Stimulated activated CD8-positive, alpha-beta memory T cell treated with anti-CD3 and anti-CD28 coated beads, Interleukin-7, amount 100 ng/mL, for 1 hour (primary cell): ENCODE results near the gene RBM20.
A peak's percentile ranks its signal among the peaks of the same experiment; 100 is the strongest.

ENCODE experiments used
- DNase-seq, 2 donors: peaks; one replicate each; pipeline ENCODE4 v3.0.0-alpha.2; 2020; ENCODE audit warnings: low read depth in 2 of 2

The RBM20 gene

DNA sequence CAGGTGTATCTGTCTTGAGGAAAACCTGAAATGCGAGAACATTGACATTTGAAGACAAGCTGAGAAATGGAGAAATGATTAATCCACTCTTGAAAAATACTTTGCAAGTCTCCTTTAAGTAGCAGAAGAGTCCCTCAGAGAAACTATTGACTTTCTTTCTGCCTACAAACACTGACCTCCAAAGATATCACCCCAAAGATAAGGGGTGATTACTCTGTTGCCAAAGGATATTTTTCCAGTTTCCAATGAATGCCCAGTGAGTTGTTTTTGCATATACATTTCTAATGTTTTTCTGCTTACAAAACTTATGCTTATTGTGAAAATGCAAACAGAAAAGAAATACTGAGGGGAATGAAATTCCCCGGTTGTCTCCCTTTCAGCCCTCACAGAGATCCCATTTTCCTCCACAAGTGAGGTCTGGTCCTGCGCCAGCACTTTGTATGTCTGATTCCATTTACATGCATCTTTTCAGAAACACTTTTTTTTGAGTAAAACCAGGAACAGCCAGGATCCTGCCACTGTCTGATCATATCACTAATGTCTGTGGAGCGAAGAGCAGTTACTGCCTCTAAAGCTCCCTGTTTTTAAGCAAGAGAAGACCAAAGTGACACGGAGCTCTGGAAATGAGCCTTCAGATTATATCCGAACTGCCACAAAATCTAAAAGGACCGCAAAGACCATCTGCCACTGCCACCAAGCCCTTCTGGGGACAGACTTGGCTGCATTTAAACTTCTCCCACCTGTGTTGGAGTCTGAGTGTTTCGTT, 144.7 kb downstream of the RBM20 start:
- DNase-seq: no peak

DNA sequence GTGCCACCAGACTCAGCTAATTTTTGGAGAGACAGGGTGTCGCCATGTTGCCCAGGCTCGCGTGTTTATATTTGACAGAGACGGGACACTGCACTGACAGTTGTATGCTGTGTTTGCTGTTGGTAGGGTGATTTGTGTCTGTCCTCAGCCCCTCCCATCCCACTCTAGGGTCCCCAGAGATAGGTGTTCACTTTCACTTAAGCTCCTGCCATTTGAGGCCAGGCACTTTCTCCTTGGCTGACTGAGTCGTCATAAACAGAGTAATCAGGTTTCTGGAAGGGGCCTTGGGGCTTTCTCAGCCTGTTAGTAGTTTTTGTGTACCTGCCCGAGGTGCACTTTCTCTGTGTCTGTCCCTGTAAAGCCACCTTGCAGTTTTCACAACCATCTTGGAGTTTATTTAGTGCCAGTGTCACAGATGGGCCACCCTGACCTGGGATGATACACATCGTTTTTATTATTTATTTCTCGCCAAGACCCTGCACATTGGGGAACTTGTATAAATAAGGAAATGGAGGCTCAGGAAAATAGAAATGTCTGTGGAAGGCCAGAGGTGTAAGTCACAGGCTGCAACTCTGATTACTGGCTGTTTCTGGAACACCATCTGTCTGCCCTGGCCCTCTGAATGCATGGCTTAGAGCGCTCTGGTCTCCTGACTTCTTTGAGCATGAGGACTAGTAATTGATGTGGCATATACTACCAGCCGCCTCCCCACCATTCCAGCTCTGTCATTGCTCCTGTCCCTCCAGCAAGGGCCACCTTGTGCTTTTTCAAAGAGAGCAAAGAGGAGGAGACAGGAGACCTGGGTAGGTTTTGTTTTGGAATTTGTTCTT, 145.7 kb downstream of the RBM20 start:
- no peak for DNase-seq

DNA sequence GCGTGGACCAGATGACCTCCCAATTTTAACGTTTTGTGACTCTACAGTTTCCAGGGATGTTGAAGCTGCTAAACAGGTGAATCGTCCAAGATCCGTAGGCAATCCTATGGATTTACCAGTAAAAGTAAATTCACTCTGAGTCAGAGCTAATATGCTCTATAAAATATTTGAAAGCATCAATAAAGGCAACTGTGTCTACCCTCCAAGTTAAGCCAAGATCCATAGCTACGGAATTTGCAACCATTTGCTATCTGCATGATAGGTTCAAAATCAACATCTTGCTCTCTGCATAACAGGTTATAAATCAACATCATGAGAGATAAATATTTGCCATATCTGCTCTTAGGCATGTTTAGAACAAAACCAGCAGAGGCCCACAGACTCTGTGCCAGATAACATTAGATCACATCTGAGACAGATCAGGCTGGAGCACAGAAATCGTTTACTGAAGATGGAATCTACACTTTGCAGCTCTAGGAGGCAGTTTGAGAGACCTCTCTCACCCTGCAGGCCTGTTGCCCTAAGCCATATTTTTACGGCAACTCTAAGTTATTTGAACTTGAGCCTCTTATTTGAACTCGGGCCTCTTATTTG, 146.9 kb downstream of the RBM20 start:
- DNase-seq: no peak

DNA sequence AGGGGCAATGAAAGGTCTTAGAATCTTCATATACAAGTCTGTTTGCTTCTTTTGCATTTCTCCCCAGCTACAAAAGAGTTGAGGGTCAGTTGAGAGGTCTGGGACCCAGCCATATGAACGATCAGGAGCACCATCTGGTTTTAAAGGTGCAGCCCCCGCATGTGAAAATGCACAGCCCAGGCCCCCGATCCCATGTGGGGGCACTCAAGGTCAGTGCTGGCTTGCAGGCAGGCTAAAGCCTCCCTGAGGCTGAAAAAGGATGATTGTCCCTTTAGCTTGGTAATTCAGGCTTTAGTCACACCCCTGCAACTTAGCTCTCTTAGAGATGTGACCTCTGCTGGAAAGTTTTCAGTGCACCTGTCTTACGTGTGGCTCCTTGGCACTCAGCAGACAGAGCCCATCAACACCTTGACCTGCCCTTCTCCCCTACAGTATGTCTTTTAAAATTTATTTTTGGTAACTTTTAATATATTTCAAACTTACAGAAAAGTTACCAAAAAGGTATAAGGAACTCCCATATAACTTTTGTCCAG, 147.5 kb downstream of the RBM20 start:
- DNase-seq: no peak

DNA sequence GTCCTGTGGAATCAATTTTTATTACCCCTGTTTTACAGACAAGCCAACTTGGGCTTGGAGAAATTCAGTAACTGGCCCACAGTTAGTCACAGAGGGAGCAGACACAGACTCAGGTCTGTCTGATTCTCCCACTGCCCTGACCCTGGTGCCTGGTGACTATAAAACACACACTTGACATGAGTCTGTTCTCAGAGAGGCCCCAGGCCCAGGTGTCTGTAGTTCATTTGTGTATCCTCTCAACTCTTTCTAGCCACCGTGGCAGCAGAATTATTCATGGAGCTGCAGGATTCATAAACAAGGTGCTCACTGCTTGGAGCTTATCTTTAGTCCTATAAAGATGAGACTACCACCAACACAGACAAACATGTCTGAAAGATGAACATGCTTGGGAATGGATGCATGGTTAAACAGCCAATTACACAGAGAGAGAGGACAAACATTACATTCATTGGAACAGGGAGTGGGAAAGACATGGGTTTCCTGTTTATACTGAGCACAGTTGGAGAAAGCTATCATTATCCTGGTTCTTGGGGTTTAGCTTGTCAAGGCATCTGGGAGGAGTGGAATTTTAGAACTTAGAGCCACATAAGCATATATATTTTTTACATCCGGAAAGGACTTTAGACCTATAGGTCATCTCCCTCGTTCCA, 148.5 kb downstream of the RBM20 start:
- no peak for DNase-seq

DNA sequence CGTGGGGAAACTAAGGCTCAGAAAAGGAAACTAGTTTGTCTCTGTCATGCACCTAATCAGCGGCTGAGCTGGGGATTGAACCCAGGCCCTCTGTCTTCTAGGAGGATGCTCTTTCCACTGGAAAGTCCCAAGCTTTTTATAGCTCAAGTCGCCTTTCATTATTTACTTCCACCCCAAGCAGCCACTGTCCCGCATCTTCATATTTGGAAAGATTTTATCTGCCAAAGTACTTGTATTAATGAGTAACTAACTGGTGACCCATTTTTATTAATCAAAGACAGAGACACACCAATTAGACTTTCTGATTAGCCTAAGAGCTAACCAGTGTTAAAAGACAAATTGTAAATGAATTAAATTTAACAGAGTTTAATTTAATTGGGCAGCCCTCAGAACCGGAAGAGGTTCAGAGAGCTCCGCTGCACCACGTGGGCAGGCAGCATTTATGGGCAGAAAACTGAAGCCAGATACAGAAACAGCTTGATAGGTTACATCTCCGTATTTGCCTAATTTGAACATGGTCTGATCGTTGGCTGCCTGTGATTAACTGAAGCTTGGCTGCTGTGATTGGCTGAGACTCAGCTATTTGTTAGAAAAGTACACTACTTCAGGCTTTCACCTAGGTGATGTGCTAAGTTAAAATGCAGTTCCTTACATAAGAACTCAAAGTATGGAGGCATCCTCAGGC, 149.1 kb downstream of the RBM20 start:
- DNase-seq: no peak

DNA sequence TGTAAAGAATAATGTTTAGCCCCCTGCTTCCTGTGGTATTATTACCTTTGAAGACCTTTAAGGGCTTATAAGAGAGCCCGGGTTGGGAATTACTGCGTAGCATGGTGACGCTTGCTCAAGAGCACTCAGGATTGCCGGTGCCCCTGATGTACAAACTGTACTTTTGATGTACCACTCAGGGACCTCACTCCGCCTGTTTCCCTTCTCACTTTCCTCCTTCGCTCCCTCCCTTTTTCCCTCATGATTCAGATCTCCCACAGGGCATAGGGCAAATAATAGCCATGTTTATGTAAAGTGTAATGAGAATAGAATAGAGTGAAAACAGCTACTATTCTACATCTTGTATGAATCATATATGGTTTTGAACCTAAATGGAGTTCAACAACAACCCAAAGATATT, 149.8 kb downstream of the RBM20 start:
- no peak for DNase-seq

DNA sequence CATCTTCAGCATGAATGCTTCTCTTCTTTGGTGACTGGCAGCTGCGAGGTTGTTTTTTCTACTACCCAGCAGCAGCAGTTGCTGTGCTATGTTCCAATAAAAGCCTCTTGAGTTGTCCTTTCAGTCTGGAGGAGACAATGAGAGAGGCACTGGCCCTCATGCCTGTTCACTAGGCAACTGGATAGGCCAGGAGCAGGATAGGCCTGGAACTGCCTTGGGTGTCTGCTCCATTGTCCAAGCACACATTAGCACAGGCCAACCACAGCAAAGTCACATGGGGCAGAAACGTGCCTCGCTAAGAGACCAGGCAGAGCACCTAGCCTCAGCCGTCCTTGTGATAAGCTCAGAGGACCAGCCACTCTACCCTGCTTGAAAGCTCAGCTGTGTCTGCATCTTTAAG, 150.7 kb downstream of the RBM20 start:
- DNase-seq: no peak

DNA sequence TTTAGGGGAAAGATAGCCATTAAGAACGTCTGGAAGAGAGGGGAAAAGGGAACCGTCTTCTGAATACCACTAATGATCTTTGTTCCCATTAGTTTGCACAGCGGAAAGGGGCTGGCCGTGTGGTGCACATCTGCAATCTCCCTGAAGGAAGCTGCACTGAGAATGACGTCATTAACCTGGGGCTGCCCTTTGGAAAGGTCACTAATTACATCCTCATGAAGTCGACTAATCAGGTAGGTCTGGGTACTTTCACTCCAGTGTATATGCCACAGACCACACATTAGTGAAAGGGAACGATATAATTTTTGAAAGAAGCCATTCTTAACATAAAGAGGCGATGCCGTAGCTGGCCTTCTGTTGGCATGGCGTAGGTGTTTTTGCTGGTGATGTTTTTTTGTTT, 153.3 kb downstream of the RBM20 start:
- no peak for DNase-seq

DNA sequence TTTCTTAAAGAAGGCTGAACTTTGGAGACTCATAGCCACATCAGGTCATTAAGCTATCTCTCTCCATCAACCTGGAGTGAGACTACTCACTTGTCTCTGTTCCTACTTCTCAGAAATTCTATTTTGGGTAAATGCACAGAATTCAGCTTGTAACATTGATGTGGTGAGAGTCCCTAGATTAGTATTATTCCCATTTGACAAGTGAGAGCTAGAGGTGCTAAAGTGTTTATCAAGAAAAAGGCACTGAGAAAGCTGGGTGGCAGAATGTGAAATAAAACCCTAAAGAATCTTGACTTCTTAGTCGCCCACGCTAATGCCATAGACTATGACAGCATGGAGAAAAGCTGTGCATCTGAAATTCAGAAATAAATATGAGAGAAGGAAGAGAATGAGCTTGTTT, 154.2 kb downstream of the RBM20 start:
- no peak for DNase-seq

DNA sequence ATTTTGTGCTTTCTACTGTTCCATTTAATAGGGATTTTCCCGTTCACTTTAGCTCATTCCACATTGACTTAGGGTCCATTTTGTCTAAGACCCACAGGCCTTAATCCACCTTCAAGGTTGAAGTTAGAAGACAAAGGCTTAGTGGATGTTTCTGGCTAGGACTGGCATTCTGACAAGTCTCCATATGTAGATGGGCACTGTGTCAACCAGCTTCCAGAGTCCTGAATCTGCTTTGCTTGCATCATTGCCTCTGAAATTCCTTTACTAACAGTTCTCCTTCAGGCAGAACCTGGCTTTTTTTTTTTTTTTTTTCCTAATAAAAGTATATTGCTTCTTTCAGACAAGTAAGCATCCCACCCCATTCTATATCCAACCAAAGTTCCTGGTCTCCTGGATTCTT, 158.0 kb downstream of the RBM20 start:
- no peak for DNase-seq

DNA sequence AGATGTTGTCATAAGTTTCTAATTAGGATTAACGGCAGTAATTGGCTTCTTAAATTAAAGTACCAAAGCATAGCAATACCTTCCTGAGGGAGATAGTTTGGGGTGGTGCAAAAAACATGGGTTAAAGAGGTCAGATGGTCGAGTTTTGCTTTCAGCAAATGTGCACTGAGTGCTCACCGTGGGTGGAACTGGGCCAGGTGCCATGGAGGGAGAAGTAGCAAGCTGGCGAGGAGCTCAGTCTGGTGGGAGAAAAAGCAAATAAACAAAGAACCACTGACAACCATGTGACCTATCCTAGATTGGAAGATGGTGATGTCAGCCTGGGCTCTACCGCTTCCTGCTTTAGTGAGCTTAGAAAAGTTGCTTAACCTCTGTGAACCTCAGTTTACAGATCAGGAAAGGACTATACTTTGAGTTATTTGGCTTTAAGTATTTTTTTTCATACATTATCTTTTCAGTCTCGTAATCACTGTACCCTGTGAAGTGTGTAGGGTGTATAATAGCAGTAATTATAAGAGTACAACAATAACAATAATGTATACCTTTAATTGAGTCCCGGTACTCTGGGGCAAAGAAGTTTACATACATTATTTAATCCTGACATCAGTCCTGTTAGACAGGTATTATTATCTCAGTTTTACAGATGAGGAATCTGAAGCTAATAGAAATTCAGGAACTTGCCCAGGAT, 158.6 kb downstream of the RBM20 start:
- DNase-seq: no peak

DNA sequence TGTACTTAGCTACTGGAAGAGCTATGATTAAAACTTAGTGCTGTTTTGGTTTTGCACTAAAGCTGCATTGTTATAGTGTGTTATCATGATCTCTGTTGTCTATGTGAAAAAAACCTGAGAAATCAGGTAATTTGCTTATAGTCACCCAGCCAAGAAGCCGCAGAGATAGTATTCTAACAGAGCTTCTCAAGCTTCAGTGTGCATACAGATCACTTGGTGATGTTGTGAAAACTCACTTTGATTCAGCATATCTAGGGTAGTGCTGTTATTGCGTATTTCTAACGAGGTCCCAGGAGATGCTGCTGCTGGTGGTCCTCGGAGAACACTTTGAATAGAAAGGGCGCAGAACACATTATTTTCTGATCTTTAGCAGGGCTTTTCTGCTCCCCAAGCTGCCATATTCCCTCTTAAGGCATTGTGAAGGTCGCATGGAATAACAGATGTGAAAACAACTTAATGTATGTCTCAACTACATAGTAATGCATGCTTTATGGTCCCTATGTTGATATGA, 159.2 kb downstream of the RBM20 start:
- no peak for DNase-seq

DNA sequence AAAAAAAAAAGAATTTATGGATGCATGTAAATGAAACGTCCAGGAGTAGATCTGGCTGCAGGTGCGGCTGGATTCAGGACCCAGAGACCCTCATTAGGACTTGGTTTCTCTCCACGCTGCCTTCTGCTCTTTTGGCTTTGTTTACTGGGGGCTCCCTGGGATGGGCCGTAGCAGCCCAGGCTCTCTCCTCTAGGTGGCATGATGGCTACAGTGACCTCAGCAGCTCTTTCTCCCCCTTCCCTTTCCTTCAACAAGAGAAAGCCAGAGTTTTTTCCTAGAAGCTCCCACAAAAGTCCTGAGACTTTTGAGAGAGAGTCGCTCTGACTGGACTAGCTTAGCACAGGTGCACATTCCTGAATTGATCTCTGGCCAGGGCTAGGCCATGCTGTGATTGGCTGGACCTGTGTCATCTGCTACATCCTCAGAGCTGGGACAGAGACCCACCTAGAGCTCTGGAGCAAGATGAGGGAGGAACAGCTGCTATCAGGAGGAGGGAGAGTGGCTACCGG, 159.7 kb downstream of the RBM20 start:
- DNase-seq: peak; percentile 7 to 12

DNA sequence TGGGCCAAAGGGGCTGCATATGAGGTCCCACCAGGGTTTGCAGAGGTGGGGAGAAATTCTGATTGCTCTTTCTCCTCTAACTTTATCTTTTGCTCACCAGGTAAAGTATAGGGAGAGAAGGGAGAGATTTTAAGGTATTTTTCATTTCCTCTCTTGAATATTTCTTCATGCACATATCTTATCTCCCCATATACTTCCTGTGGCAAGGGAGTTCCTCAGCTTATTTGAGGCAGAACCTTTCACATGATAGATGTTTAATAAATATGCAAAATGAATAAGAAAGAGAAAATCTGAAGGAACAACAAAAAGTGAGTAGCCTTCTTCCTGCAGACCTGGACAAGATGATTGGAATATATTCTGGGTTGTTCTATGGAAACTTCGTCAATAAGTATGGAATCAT, 160.2 kb downstream of the RBM20 start:
- no peak for DNase-seq

DNA sequence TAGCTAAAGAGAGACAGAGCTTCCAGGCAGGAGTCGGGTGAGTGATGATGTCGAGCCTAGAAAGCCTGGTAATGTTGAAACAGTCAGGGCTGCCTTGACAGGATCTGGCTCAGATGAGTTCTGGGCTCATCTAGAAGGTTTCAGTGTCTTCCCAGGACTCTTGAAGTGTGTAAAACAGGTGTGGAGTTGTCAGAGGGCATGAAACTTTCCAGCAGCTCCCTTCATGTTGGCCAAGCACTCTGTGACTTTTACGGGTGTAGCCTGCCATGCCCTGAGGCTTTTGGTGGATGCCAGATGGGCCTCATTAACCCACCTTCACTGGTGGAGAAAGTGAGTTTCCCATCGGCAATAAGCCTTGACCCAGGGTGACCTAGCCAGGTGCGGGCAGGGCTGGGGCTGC, 161.2 kb downstream of the RBM20 start:
- no peak for DNase-seq

DNA sequence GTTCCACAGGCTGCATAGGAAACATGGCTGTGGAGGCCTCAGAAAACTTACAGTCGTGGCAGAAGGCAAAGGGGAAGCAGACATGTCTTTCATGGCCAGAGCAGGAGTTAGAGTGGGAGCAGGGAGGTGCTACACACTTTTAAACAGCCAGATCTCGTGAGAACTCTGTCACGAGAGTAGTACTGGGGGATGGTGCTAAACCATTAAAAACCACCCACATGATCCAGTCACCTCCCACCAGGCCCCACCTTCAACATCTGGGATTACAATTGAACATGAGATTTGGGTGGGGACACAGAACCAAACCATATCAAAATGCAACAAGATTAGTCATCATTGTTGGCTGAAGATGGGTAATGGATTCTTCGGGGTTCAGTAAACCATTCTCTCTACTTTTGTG, 162.2 kb downstream of the RBM20 start:
- no peak for DNase-seq

DNA sequence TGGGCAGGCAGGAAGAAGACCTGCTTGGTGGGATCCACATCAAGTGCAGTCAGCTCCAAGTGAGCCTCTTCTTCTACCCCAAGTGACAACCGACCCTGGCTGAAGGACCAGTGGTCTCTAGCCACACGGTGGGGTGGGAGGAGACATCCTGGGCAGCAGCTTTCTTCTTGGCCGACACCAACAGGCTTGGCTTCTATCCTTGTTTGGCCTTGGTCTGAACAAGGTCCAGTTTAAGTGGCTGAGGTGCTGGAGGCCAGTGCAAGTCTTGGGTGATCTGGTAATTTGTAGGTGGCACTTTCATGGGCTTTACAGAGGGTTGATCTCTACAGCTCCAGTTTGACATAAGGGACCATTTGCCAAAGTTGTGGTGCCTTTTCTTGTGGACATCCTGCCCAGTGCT, 164.0 kb downstream of the RBM20 start:
- DNase-seq: no peak

DNA sequence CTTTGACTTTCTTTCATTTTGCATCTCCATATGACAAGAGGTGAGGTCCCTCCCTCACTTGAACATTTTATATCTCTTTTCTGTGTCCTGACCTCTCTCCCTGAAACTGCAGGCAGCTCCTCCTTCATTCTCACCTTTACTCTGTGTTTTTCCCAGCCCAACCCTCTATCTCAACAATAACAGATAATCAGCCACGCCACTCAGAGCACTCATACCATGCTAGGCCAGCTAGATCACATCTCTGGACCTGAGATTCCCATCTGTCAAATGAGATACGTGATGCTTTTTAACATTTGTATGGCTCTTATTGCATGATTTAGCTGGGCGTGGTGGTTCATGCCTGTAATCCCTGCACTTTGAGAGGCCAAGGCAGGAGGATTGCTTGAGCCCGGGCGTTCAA, 164.5 kb downstream of the RBM20 start:
- DNase-seq: no peak

DNA sequence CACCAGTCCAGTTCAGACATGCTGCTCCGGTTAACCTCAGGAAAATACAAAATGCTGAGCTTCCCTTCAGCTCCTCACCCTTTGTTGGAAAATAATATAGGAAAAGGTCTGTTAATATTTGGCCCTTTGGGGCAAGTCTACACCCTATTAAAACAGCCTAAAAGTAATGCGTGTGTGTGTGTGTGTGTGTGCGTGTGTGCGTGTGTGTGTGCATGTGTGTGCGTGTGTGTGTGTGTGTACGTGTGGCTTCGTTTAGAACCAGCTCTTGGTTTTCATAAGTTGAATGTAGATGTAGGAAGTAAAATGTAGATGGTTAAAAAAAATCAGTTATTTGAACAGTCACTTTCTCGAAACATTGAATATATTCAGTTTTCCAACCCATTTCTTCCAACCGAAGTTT, 166.5 kb downstream of the RBM20 start:
- no peak for DNase-seq
